ENCODE measurements around the gene WFDC8.
"Not testable (repeated sequence)": the region's sequence is repeated elsewhere in the genome, so short reads cannot be mapped to it uniquely, and the experiment has no call there.

WFDC8 gene

GRCh38 chr20:45579184-45579583 is at the start of gene WFDC8:
Gene WFDC8 (minus strand): TSS chr20:45579284. CDS start chr20:45579247, 37 bp downstream.
- DNase-seq: no peak

DNA sequence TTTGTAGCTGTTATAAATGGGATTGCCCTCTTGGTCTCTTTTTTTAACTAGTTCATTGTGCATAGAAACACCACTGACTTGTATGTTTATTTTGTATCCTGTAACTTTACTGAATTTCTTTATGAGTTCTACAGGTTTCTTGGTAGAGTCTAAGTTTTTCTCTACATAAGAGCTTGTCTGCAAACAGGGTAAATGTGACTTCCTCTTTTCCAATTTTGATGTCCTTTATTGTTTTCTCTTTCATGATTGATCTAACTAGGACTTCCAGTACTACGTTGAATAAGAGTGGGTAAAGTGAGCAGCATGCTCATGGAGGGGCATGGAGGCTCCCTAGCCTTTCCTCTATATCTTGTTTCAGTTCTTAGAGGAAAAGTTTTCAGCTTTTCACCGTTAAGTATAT is 47.5 kb upstream of the WFDC8 start:
- no peak for DNase-seq

- DNase-seq: no peak
Observed at GRCh38 chr20:45621593-45621992, 42.5 kb upstream of the WFDC8 start.

DNA sequence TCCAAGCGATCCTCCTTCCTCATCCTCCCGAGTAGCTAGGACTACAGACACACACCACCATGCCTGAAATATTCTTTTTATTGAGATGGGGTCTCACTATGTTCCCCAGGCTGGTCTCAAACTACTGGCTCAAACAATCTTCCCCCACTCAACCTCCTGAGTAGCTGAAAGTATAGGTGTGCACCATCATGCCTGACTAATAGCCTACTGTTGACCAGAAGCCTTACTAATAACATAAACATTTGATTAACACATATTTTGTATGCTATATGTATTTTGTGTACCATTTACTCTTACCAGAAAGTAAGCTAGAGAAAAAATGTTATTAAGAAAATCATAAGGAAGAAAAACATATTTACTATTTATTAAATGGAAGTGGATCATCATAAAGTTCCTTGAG is 38.5 kb upstream of the WFDC8 start:
- DNase-seq: no peak

- no peak for DNase-seq
Observed at GRCh38 chr20:45612314-45612713, 33.2 kb upstream of the WFDC8 start.

GRCh38 chr20:45611054-45611453 is 32.0 kb upstream of the WFDC8 start:
- no peak for DNase-seq

GRCh38 chr20:45607810-45608209 is 28.7 kb upstream of the WFDC8 start:
- DNase-seq: no peak

GRCh38 chr20:45595235-45595634 is 16.2 kb upstream of the WFDC8 start:
- no peak for DNase-seq

DNA sequence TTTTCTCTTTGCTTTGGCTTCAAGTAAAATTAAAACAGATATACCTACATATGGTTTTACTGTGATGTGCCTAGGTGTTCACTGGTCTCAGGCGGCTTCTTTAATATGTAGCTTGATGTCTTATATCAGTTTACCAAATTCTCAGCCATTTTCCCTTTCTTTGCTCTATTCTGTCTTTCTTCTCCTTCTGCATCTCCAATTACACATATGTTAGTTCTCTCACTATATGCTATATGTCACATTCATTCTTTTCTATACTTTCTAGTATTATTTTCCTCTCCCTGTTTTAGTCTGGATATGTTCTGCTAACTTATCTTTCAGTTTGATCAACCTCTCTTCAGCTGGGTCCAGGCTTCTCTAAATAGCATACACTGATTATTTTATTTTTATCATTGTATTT is 14.4 kb upstream of the WFDC8 start:
- no peak for DNase-seq

DNA sequence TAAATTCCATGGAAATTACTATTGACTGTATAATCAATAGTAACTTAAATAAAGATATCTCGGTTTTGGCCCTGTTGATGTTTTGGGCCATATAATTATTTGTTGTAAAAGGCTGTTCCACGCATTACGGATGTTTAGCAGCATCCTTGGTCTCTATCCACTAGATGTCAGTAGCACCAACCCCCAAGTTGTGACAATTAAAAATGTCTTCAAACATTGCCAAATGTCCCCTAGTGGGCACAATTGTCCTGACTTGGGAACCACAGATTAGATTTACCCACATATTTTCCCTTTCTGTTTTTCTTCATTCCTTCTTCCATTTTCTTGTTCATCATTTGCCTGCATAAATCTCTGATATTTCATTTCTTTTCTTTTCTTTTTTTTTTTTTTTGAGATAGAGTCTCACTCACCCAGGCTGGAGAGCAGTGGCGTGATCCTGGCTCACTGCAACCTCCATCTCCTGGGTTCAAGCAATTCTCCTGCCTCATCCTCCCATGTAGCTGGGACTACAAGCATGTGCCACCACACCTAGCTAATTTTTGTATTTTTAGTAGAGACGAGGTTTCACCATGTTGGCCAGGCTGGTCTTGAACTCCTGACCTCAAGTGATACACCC is 13.6 kb upstream of the WFDC8 start:
- DNase-seq: peak; percentile 3

DNA sequence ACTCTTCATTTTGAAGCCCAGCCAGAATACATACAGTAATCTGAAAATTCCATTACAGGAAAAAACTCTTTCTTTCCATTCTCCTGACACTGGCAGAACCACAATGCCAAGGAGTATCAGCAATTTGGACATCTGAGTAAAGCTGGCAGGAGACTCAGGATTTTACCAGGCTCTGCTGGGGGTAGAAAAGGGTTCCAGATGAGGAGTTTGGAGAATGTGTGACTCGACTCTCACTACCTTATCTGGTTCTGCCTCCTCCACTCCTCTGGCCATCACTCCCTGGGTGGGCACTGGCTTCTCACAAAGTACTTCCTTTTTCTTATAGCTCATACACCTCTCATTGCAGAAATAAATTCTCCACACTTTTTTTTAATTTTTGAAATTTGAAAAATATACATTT is 10.6 kb upstream of the WFDC8 start:
- no peak for DNase-seq

DNA sequence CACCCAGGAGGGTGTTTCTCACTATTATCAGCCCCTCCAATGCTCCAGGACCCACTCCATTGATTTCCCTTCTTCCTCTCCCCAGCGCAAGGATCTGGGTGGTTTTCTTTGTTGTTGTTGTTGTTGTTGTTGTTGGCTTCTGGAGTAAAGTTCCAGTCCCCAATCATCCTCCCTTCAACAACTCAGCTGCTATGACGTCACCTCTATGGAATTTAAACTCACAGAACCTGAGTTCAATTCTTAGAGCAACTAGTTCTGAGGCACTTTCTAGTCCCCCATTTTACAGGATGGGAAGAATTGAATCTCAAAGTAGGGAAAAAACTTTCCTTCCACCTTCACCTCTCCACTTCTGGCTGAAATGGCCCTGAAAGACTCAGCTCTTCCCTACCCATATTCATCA is 9.7 kb upstream of the WFDC8 start:
- no peak for DNase-seq

- not testable (repeated sequence) for DNase-seq
Observed at GRCh38 chr20:45585986-45586385, 6.9 kb upstream of the WFDC8 start.

DNA sequence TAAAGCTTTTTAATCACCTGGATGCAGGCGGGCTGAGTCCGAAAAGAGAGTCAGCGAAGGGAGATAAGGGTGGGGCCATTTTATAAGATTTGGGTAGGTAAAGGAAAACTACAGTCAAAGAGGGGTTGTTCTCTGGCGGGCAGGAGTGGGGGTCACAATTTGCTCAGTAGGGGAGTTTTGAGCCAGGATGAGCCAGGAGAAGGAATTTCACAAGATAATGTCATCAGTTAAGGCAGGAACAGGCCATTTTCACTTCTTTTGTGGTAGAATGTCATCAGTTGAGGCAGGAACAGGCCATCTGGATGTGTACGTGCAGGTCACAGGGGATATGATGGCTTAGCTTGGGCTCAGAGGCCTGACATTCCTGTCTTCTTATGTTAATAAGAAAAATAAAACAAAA is 5.2 kb upstream of the WFDC8 start:
- DNase-seq: not testable (repeated sequence)

DNA sequence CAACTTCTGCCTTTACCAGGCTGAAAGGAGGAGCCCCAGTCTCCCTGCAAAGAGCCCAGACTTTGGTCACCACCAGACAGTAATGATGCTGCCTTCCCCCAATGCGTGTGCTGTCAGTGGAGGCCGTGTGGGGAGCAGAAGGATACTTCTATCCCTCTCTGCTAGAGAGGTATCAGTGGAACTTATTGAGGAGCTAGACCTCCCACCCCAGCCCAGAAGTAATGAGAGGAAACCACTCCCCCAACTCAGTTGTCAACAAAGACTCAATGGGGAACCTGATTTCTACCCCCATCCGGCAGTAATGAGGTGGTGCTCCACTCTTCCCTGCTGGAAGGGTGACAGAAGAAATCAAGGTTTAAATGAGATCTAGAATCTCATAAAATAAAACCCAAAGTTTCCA is 4.4 kb upstream of the WFDC8 start:
- DNase-seq: no peak

GRCh38 chr20:45581702-45582101 is 2.6 kb upstream of the WFDC8 start:
- DNase-seq: no peak

DNA sequence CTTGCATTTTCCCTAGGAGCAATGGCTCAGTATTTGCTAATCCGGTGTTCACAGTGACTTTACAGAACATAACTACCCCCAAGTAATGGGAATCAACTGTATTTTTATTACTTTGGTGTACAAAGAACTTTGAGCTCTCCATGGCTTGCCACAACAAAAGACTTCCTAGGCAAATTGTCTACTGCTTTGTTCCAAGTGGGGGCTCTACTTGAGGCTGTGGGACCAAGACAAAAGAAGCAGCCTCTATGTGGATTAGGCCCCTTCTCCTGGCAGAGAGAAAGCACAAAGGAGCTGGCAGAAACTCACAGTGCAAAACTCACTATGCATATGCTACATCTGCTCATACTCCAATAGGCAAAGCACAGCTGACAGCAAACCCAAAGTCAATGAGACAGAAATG is 853 bp downstream of the WFDC8 start:
- no peak for DNase-seq

GRCh38 chr20:45576995-45577394 is 2.1 kb downstream of the WFDC8 start:
- no peak for DNase-seq

DNA sequence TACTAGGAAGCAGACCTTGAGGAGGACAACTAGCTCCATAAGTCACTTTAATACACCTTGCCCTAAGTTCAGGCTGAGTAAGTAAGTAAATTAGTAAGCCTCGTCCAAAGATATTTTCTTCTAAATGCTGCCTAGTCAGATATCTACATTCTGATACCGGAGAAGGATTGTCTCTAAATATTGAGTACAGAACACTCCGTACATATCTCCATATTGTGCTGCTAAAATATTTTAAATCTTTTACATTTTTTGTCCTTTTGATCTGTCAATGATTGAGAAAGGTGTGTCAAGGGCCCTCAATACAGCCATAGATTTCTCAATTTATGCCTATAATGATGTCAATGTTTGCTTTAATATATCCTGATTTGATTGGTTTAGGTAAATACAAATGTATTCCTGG is 3.2 kb downstream of the WFDC8 start:
- DNase-seq: no peak

GRCh38 chr20:45569650-45570049 is 9.4 kb downstream of the WFDC8 start:
- not testable (repeated sequence) for DNase-seq

GRCh38 chr20:45564760-45565276 is 14.3 kb downstream of the WFDC8 start:
- DNase-seq: no peak

- no peak for DNase-seq
Observed at GRCh38 chr20:45555198-45555597, 23.9 kb downstream of the WFDC8 start.

DNA sequence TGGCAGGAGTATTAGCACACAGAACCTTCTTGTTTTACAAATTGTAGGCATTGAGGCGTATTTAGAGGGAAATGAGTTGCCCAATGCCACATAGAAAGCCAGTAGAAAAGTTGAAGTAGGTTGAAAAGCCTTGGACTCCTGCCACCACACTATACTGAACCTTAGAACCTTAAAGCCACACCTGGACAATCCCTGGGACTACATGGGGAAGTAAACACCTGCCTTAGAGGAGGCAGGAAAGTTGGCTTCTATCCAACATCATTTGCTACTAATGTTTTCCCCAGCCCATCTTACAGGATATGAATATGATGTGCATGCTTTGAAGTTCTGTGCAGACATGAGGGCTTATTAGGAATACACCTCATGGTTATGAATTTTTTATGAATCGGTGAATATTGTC is 26.6 kb downstream of the WFDC8 start:
- no peak for DNase-seq

- no peak for DNase-seq
Observed at GRCh38 chr20:45550765-45551164, 28.3 kb downstream of the WFDC8 start.

DNA sequence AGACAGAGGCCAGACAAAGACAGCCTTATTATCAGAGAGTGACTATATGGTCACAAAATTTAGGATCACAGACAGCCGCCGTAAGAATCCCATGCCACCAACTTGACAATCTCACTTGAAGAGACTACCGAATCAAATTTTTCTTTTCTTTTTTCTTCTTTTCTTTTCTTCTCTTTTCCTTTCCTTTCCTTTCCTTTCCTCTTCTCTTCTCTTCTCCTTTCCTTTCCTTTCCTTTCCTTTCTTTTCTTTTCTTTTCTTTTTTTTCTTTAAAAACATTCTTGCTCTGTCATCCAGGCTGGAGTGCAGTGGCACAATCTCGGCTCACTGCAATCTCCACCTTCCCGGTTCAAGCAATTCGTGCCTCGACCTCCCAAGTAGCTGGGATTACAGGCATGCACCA is 30.7 kb downstream of the WFDC8 start:
- no peak for DNase-seq
